ENCODE results near the gene ZNF222.

Gene ZNF222

DNA sequence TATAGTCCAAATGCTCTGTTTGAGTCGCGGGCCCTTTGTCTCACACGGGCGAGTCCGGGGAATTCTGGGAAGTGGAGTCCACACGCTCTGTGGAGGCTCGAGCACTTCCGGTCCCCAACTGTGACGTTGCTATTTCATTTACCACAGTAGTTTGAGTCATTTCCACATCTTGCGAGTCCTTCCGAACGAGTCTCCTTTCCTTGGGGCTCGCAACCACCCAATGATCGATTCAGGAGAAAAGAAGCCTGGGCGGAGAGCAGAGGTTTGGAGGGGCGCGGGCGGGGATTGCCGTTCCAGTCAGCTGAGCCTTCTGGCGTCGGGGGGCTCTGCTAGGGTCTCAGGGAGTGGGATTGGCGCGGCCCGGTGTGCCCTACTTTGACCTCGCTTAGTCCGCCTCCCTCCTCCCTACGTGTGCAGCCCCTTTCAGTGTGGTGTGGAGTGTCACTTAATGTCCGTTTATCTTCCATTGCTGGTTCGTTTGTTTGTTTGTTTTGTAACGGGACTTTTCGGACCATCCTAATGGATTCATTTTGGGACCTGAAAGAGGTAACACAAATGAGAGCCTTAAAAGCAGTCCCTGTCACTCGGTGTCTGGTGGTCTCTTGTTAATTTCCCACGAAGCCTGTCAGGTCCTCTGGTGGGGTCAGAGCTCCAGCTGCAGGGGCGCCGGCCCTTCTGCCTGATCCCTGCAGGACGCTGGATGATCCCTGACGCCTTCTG lies at the start of gene ZNF222:
ZNF222 (plus strand) TSS at position 163 of the 720 bp plus-strand sequence; CDS start at position 221, 58 bp downstream.
- DNase-seq (ENCODE audit: low read depth in 2 of 2) = peak; percentile 48 to 64

DNA sequence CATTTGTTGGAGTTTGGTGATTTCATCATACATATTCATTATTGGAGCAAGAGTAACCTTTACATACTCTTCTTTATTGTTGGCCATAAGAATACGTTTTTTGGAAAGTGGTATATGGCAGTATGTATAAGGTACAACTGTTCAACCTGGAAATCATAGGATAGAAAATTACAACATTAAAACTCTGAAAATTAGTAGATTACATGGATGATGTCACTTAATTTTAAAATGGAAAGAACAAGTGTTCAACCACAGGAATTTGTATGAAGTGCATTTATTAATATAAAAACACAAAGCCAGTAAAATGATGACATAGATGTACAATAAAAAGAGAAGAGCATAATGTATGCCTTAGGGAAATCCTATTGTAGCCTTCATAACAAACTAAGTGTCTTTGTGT lies 48.4 kb upstream of the ZNF222 start:
- DNase-seq (ENCODE audit: low read depth in 2 of 2) = no peak

GRCh38 chr19:43983544-43983911 lies 41.7 kb upstream of the ZNF222 start:
- no peak for DNase-seq (ENCODE audit: low read depth in 2 of 2)

DNA sequence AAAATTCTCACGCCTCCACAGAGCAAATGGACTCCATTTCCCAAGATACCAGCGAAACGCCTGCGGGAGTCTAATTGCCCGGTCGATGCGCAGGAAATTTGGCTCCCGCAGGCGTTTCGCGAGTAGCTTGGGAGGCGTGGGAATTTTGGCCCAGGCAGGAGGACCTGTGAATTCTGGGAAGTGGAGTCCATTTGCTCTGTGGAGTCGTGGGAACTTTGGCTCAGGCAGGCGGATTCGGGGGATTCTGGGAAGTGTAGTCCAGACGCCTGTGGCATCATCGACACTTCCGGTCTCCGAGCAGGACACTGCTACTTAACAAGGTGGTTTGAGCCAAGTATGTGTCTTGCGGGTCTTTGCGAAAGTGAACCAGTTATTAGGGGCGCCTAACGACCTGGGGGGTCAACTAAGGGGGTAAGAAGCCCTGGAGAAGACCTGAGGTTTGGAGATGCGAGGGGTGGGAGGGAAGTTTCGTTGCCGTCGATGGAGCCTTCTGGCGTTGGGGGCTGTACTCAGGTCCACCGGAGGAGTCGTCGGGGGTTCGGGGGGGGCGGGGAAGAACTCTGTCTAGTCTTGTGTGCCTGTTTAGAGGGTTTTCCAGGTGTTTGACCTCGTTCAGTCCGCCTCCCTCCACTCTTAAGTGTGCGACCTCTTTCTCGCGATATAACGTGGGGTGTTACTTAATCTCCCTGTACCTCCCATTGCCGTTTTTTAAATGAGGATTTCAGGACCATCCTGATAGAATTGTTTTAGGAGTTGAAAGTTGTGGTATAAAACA lies 41.1 kb upstream of the ZNF222 start, which contains the start of gene ZNF155:
ZNF155 (plus strand) TSS at position 277 of the 775 bp plus-strand sequence. CDS start 4,356 bp downstream, outside the sequence.
- DNase-seq (ENCODE audit: low read depth in 2 of 2) = peak; percentile 34 to 36

GRCh38 chr19:43984687-43985000 lies 40.5 kb upstream of the ZNF222 start:
- no peak for DNase-seq (ENCODE audit: low read depth in 2 of 2)

GRCh38 chr19:43997631-43998290 lies 27.4 kb upstream of the ZNF222 start:
- DNase-seq (ENCODE audit: low read depth in 2 of 2) = no peak

- DNase-seq (ENCODE audit: low read depth in 2 of 2) = no peak
Measured at GRCh38 chr19:44002212-44002565, 23.0 kb upstream of the ZNF222 start.

GRCh38 chr19:44002566-44003460 lies 22.4 kb upstream of the ZNF222 start, which contains the start of gene ZNF230:
TSS of gene ZNF230 (plus strand) at chr19:44002957. CDS start at chr19:44007079, 4,122 bp downstream.
- peak; percentile 57 to 68 for DNase-seq (ENCODE audit: low read depth in 2 of 2)

GRCh38 chr19:44003461-44004009 lies 21.6 kb upstream of the ZNF222 start:
- DNase-seq (ENCODE audit: low read depth in 2 of 2) = no peak

DNA sequence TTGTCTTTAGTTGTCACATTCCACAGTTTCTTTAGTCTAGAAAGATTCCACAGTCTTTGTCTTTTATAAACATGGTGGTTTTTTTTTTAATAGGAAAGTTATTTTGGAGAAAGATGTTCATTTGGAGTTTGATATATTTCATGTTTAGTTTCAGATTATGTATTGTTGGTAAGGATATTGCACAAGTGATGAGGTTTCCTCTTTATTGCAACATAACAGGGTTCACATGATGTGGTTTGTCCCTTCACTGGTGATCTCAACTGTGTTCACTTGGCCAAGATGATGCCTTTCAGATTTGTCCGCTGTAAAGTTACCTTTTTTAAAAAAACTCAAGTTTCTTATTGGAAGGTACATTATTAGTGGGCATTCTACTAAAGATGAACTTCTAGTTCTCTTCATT lies 19.2 kb upstream of the ZNF222 start:
- DNase-seq (ENCODE audit: low read depth in 2 of 2) = no peak

DNA sequence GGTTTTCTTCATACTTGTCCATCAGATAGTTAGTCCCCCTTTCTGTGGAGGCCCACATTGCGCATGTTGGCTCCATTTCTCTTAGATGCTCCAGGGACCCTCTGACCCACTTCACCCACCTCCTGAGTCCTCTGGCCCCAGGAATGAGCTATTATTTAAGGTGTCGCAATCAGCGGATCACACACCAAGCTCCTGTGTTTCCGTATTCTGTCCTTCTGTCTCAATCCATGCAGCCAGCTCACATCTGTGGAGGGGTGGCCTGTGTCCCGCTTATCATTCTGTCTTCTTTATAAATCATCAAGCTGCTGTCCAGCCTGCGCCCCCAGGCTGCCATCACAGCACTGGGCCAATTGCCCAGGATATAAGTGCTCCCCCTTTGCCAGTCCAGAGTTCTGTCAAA lies 17.7 kb upstream of the ZNF222 start:
- no peak for DNase-seq (ENCODE audit: low read depth in 2 of 2)

DNA sequence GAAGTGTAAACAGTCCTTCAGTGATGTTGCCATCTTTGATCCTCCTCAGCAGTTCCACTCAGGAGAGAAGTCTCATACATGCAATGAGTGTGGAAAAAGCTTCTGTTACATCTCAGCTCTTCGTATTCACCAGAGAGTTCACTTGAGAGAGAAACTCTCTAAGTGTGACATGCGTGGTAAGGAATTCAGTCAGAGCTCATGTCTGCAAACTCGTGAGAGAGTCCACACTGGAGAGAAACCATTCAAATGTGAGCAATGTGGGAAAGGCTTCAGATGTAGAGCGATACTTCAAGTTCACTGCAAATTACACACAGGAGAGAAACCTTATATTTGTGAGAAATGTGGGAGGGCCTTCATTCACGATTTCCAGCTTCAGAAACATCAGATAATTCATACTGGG lies 14.7 kb upstream of the ZNF222 start:
- no peak for DNase-seq (ENCODE audit: low read depth in 2 of 2)

DNA sequence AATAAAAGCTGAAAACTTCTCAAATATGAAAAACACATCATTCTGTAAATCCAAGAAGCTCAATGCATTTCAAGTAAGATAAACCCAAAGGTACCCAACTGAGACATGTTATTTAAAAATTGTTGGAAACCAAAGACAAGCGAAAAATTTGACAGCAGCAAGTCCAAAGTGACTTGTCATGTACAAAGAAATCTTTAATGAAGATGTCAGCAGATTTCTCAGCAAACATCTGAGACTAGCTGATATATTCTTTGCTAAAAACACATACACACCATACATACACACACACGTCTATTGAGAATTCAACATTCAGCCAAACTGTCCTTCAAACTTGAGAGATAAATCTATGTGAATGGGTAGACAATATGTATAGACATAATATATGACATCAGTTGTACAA lies 5.7 kb upstream of the ZNF222 start:
- no peak for DNase-seq (ENCODE audit: low read depth in 2 of 2)

DNA sequence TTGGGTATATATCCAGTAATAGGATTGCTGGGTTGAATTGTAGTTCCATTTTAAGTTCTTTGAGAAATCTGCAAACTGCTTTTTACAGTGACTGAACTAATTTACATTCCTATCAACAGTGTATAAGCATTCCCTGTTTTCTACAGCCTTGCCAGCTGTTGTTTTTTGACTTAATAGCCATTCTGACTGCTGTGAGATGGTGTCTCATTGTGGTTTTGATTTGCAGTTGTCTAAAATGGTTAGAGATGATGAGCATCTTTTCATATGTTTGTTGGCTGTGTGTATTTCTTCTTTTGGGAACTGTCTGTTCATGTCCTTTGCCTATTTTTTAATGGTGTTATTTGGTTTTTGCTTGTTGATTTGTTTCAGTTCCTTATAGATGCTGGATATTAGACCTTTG lies 4.0 kb upstream of the ZNF222 start:
- DNase-seq (ENCODE audit: low read depth in 2 of 2) = no peak

DNA sequence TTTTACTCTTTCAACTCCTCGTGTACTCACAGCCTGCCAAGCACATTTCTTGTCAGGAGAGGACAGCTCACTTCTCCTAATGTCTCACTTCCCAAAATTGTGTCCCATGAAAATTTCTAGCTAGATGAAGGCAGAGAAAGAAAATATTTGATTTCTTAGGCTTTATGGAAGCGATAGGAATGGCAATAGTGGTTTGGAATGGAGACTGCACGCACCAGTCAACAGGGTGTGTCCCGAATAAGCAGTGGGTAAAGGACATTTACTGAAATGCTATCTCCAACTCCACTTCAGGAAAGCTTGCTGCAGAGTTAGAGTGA lies 321 bp upstream of the ZNF222 start:
- DNase-seq (ENCODE audit: low read depth in 2 of 2) = no peak

- DNase-seq (ENCODE audit: low read depth in 2 of 2) = no peak
Measured at GRCh38 chr19:44026622-44027021, 1.4 kb downstream of the ZNF222 start.

- DNase-seq (ENCODE audit: low read depth in 2 of 2) = no peak
Measured at GRCh38 chr19:44032001-44032610, 6.9 kb downstream of the ZNF222 start.

DNA sequence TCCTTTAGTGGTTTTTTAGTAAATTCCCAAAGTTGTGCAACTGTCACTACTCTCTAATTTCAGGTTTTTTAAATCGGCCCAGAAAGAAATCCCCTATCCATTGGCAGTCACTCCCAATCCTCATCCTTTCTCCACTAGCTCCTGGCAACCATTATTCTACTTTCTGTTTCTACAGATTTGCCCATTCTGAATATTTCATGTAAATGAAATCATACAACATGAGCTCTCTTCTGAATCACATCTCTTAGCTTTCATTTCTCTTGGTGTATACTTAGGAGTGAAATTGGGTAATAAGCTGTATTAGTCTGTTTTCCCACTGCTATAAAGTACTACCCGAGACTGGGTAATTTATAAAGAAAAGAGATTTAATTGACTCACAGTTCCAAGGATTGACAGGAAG lies 17.0 kb downstream of the ZNF222 start:
- DNase-seq (ENCODE audit: low read depth in 2 of 2) = no peak

- no peak for DNase-seq (ENCODE audit: low read depth in 2 of 2)
Measured at GRCh38 chr19:44050740-44051649, 25.8 kb downstream of the ZNF222 start.

All from stimulated activated CD8-positive, alpha-beta memory T cell treated with anti-CD3 and anti-CD28 coated beads, Interleukin-7, amount 100 ng/mL, for 1 hour (primary cell).